ENCODE results near the gene ATP5PB.

The ATP5PB gene

DNA sequence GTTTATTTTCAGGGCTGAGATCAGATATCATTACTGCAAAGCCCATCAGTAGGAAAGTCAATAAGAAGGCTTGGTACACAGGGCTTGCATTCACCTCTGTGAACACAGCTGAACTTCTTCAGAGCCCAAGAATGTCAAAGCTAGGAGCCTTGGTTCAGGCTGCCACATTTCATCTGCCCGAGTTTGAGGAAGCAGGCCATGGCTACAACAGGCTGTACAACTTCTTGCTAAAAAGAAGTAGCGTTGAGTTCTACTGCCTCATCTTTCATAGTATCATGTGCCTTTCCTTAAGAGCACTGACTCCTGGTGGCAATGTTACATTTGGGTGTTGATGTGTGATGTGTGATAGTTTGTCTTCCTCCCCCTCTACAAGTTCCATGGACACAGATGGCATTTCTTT is 34.6 kb downstream of the ATP5PB start:
- H3K27ac ChIP-seq, result no peak overlapping the region
- TF ChIP-seq ZFX (IDR thresholded peaks at IDR 0.05; ENCODE audit: borderline replicate concordance), result no peak
- TF ChIP-seq, protein P1, sequence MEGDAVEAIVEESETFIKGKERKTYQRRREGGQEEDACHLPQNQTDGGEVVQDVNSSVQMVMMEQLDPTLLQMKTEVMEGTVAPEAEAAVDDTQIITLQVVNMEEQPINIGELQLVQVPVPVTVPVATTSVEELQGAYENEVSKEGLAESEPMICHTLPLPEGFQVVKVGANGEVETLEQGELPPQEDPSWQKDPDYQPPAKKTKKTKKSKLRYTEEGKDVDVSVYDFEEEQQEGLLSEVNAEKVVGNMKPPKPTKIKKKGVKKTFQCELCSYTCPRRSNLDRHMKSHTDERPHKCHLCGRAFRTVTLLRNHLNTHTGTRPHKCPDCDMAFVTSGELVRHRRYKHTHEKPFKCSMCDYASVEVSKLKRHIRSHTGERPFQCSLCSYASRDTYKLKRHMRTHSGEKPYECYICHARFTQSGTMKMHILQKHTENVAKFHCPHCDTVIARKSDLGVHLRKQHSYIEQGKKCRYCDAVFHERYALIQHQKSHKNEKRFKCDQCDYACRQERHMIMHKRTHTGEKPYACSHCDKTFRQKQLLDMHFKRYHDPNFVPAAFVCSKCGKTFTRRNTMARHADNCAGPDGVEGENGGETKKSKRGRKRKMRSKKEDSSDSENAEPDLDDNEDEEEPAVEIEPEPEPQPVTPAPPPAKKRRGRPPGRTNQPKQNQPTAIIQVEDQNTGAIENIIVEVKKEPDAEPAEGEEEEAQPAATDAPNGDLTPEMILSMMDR (IDR thresholded peaks at IDR 0.05), result no peak

DNA sequence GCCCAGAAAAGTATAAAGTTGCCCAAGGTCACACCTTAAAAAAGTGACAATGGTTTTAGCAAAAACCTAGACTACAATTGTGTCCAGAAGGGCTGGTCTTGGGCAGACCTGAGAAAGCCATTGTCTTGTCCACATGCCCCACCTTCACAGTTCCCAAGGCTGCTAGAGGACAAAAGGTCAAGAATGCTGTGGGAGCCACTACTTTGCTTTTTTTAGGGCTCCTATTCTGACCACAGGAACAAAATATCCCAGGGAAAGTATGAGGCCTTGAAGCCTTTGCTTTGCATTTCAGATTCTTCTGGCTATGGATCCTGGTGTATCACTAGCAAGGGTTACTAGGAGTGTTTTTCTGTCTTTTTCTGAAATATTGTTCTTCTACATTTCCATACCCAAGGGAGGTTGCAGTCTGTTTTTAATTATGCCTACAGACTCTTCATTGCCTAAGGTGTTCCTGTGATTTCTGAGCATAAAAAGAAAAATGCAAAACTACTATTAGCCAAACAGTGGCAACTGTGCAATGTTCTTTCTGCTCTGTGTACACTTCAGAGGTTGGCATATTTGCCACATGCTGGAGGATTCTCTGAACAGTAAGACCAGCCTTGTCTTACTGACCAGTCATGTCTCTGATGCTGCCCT is 35.2 kb downstream of the ATP5PB start:
- no peak for TF ChIP-seq ZFX (IDR thresholded peaks at IDR 0.05; ENCODE audit: borderline replicate concordance)
- TF ChIP-seq, protein P1 (IDR thresholded peaks at IDR 0.05), result no peak
- no peak overlapping the region for H3K27ac ChIP-seq

DNA sequence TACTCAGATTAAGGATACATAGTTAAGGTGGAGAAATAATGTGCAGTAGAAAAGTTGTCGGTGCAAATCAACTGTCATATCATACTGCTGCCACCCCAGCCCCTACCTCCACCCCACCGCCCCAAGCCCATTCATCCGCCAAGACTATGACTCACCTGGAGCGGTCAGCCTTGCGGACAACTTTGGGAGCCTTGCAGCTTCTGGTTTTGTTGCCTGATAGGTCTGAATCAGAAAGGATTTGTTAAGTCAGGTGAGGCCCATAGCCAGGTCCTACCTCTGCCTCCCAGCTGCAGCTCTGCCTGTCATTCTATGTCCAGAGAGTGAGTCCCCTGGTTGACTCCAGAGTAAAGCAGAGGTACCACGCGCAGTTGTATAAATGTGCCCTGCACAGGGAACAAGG is 37.2 kb downstream of the ATP5PB start:
- no peak overlapping the region for H3K27ac ChIP-seq
- TF ChIP-seq ZFX (IDR thresholded peaks at IDR 0.05; ENCODE audit: borderline replicate concordance), result no peak
- TF ChIP-seq, protein P1 (IDR thresholded peaks at IDR 0.05), result no peak

DNA sequence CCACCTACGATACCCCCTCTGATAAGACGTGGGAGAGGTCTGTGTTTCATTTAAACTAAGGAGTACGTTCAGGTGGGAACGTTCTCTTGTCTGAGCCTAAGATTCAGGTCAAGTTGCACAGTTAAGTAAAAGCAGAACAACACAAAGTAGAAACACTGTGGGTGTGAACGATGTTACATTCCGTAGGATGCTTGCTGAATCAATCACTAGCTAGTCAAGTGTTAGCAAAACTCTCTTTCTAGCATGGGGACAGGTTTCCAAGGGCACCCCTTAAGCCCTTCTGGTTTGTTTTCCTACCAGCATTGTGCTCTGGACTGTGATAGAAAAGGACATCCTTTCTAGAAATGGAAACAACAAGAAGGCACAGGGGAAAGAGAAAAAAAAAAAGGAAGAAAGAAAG is 37.9 kb downstream of the ATP5PB start:
- H3K27ac ChIP-seq, result no peak overlapping the region
- TF ChIP-seq, protein P1 (IDR thresholded peaks at IDR 0.05), result no peak
- no peak for TF ChIP-seq ZFX (IDR thresholded peaks at IDR 0.05; ENCODE audit: borderline replicate concordance)

DNA sequence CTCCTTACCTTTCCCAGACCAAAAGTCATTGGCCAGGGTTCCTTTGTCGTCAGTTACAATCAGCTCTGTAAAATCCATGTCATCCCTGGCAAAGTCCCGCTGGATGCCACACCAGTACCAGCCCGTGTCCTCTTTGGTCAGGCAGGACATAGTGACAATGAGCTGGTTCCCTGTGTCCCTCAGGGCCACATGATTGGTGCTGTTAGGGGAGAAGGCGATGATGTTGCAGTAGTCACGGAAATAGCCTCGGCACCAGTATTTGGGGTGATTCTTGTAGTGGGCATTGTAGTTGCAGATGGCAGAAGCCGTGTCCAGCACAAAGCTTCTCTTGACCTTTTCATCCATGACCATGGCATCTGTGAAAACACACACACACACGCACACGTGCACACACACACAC is 39.4 kb downstream of the ATP5PB start:
- H3K27ac ChIP-seq, result no peak overlapping the region
- no peak for TF ChIP-seq ZFX (IDR thresholded peaks at IDR 0.05; ENCODE audit: borderline replicate concordance)
- TF ChIP-seq, protein P1 (IDR thresholded peaks at IDR 0.05), result no peak

DNA sequence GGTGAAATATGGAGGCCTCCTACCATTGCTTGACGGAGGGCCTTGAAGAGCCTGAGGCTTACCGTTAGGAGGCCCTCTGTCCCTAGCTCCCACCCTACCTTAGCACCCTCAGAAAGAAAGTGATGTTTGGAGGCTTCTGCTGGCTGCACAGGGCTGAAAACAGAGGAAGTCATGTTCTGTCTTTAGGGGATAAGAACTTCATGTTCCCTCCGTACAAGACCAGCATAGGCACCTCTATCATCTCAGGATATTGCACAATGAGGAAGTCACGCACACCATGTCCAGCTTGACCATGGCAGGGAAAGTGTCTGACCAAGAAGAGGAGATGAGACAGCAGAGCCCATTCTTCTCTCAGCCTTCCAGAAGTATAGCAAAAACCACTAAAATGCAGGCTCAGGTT is 40.3 kb downstream of the ATP5PB start:
- no peak for TF ChIP-seq ZFX (IDR thresholded peaks at IDR 0.05; ENCODE audit: borderline replicate concordance)
- TF ChIP-seq, protein P1 (IDR thresholded peaks at IDR 0.05), result no peak
- no peak overlapping the region for H3K27ac ChIP-seq

DNA sequence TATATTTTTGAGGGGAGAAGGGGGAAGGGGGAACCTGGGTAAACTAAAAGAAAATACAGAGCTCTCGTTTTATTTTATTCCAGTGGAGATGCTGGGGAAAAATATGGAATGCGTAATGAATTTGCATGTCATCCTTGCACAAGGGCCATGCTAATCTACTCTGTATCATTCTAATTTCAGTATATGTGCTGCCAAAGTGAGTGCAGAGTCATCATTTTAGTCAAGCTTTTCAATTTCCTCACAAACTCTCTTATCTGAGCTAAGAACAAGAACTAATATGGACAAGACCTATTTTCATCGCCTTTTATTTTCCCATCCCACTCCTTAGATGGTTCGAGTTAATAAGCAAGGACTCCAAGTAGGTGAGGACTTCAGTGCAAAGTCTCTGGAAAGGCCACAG is 41.0 kb downstream of the ATP5PB start:
- H3K27ac ChIP-seq, result no peak overlapping the region
- TF ChIP-seq, protein P1 (IDR thresholded peaks at IDR 0.05), result no peak
- no peak for TF ChIP-seq ZFX (IDR thresholded peaks at IDR 0.05; ENCODE audit: borderline replicate concordance)

Data from 22Rv1 (cell line).